ENCODE measurements around the gene CAMK1. TPM values are rescaled to one million over a fixed set of nuclear protein-coding genes. Genes with fewer than 3 reads are reported as not detected.

Gene CAMK1
- polyA plus RNA-seq, 10 donors = 10.0 to 19.5 (median 14.5) TPM

DNA sequence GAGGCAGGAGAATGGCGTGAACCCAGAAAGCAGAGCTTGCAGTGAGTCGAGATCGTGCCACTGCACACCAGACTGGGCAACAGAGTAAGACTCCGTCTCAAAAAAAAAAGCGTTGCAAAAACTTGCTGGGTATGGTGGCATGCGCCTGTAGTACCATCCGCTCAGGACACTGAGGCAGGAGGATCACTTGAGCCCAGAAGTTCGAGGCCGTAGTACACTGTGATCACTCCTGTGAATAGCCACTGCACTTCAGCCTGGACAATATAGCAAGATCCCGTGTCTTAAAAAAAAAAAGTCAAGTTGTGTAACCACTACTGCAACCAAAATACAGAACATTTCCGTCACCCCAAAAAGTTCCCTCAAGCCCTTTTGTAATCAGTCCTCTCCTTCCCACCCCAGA is 24.7 kb upstream of the CAMK1 start:
- DNase-seq = no peak

- peak in 1 of 3 donors; percentile 60 for DNase-seq
Measured at GRCh38 chr3:9793161-9793781, 23.5 kb upstream of the CAMK1 start.

DNA sequence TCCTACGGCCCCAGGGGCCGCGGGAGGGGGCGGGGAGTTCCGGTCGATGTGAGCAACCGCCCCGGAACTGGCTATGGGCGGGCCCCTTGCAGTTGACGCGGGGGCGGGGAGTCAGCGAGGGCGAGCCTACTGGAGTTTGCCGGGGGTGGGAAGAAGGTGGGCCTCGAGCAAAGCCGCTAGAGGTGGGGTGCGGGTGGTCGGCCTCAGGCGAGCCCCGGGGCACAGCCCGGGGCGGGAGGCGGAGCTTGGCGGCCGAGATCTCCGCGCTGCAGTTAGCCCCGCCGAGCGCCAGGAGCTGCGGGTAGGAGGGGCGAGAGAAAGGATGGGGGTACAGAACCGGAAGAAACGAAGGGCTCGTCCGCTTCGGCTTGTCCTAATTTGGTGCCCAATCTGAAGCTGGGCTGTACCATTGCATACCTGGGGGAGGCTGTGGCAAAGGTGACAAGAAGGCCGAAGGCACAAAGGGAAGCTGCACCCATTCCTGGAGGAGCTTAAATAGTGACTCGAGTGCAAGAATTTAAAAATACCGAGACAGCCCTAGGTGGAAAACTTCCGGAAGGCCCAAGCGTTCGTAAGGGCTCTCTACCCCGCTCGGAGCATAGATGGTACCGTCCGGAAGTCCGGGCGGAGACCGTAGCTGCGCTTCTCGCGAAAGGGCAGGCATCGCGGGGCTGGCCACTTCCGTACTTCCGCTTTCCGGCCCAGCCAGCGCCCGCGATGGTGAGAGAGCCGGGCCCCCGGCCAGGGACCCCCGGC is 22.8 kb upstream of the CAMK1 start, which contains the start of the genes ARPC4 and TADA3:
Gene ARPC4 (plus strand): TSS at position 678 of the 756 bp plus-strand sequence. CDS start 40 bp downstream, at position 718.
Gene TADA3 (minus strand): TSS at position 69 of the 756 bp plus-strand sequence. CDS start 1,007 bp downstream, outside the sequence.
- DNase-seq = peak; percentile 96 to 99 (median 98)

DNA sequence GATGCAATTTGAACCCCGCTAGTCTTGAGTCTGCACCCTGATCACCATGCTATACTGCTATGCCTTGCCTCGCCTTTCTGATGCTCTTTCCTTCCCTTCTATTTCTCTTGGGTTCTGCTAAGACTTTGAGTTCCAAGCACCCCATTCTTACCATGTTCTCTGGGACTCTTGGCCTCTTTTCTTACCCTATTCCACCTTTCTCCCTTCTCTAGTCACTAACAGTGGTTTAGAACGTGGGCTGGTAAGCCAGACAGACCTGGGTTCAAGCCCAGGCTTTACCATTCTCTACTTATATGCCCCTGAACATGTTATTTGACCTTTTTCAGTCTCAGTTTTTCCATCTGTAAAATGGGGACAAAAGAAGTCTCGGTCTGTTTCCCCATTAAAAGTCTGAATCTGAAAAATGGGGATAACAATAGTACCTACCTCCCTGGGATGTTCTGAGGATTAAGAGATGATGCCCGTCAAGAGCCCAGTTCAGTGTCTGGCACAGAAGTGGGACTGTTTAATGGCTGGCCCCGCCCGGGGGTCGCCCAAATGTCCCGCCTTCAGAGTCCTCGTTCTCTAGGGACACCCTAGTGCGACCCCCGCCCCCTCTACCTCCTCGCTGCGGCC is 22.1 kb upstream of the CAMK1 start:
- no peak for DNase-seq

DNA sequence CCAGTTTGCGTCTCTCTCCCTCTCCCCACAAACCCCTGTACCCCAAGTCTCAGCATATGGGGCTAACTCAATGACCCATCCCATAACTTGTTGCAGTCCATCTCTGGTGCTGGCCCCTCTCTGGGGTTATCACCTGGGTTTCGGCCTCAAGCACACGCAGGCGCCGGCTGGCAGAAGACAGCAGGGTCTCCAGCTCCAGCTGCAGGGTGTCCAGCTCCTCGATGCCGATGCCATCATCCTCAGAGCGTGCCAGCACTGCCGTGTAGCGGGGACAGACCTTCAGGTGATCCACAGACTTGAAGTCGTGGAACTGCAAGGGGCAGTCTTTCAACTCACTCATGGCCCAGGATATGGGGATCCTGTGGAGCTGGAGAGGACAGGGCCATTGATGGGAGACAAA is 21.4 kb upstream of the CAMK1 start:
- no peak for DNase-seq

GRCh38 chr3:9787714-9788113 is 18.0 kb upstream of the CAMK1 start:
- DNase-seq = no peak

DNA sequence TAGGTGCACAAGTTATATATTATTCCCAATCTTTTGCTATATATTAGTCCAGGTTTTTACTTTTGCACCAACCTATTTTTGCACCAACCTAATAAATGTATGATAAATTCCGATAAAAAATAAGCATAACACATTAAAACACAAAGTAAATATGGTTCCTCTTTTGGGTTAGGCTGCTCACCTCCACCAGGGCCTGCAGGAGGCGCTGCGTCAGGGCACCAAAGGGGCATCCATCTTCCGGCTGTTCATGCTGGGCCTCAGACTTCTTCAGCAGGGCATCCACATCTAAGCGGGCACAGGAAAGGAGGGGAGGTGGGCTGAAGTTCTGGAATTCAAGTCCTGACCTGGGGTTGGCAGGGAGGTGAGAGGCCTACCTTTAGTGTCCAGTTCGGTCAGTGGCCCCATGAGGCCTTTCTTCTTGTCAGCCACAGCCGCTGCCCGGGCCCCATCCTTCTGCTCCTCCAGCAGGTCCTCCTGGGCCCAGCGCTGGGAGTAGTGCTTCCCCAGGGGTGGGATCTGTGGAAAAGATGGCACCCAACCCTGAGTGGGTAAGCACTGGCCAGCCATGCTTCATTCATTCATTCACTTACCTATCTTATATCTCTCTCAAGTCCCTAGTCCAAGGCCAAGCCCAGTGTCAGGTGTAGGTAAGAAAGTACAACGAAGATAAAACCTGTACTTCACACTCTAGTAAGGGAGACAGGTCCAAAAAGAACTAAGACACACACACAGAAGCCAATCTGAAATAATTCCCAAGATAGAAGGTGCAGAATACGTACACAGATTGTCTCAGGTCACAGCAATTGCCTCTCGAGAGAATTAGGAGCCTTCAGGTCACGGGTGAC is 17.3 kb upstream of the CAMK1 start:
- DNase-seq = no peak

- DNase-seq = no peak
Measured at GRCh38 chr3:9786209-9786739, 16.5 kb upstream of the CAMK1 start.

GRCh38 chr3:9785602-9786001 is 15.9 kb upstream of the CAMK1 start:
- no peak for DNase-seq

GRCh38 chr3:9784965-9785364 is 15.2 kb upstream of the CAMK1 start:
- no peak for DNase-seq

DNA sequence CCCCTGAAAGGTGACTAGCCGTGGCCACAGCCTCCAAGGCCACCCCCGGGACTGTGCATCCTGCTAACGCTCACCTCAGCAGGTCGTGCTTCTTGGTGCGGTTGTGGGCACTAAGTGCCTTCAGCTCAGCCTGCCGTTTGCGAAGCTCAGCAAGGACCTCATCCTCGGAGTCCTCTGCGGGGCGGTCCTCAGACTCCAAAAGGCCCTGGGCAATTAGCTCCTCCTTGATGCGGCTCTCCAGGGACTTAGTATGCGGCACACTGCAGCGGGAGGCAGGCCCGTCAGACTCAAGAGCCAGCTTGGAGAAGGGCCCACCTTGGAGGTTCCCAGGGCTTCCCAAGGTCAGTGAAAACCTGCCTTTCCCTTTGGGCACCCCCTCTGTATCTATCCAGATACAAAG is 14.2 kb upstream of the CAMK1 start:
- DNase-seq = no peak

DNA sequence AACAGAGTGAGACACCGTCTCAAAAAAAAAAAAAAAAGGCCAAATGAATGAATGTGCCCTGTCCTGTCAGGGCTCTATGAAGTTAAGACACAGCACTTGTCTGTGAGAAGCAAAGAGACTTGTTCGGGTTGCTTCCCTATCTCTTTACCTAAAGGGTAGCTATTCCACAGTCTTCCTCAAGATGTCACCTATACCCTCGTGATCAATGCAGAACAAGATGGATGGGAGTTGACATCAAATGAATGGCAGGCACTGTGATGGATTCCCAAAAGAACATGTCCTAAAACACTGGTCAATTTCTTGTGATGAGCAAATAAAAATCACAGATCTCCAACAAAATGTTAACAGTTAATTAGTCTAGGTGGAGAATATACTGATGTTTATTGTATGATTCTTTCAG is 13.0 kb upstream of the CAMK1 start:
- DNase-seq = no peak

DNA sequence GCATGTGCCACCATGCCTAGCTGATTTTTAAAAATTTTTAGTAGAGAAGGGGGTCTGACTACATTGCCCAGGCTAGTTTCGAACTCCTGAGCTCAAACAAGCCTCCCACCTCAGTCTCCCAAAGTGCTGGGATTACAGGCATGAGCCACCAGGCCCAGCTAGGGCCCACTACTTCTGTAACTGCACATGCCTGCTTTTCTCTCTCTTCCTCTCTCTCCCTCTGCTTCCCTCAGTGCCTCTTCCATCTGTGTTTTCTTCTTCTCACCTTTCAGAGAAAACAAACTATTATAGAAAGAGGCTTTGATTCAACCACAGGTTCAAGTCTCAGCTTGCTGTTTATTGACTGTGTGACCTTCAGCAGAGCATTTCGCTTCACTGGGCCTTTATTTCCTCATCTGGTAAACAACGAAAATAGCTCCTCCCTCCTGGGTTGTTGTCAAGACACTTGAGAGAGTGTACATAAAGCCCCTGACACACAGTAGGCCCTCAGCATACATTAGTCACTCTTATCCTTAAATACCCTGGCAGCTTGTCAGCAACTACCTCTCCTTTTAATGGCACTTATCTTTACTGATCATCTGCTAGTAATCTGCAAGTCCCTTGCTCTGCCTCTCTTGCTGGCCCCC is 12.3 kb upstream of the CAMK1 start:
- DNase-seq = no peak

DNA sequence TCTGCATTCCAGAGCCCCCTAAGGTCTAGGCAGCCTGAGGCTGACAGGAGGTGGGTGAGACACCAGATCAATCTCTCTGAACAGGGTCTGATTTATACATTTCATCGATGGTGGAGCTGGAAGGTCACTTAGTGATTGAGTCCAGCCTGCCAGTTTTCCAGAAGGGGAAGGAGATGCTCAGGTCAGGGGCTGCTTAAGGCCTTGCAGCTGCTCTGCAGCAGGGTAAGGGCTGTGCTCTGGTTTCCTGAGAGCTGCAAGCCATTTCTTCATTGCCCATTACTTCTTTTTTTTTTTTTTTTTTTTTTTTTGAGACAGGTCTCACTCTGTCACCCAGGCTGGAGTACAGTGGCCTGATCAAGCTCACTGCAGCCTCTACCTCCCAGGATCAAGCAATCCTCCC is 11.8 kb upstream of the CAMK1 start:
- no peak for DNase-seq

DNA sequence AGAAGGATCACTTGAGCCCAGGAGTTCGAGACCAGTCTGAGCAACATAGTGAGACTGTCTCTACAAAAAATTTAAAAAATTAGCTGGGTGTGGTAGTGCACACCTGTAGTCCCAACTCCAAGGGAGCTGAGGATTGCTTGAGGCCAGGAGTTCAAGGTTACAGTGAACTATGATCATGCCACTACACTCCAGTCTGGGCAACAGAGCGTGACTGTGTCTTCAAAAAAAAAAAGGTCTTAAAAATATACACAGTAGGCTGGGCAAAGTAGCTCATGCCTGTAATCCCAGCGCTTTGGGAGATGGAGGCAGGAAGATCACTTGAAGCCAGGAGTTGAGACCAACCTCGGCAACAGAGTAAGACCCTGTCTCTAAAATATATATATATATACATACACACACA is 11.2 kb upstream of the CAMK1 start:
- no peak for DNase-seq

DNA sequence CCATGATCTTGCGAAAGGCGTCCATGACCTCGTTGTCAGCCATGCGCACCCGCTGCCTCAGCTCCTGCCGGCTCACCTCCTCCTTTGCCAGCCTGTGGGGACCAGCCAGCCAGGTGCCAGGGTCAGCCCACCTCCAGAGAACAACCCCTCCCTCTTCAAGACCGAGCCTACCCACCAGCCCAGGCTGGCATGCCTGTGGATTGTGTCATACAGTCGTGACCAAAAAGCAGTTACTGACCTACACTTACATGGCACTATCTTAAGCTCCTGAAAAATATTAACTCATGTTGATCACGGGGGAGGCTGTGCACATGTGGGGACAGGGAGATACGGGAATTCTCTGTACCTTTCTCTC is 10.7 kb upstream of the CAMK1 start:
- DNase-seq = no peak

- DNase-seq = peak in 1 of 3 donors; percentile 48
Measured at GRCh38 chr3:9779721-9780457, 10.1 kb upstream of the CAMK1 start.

DNA sequence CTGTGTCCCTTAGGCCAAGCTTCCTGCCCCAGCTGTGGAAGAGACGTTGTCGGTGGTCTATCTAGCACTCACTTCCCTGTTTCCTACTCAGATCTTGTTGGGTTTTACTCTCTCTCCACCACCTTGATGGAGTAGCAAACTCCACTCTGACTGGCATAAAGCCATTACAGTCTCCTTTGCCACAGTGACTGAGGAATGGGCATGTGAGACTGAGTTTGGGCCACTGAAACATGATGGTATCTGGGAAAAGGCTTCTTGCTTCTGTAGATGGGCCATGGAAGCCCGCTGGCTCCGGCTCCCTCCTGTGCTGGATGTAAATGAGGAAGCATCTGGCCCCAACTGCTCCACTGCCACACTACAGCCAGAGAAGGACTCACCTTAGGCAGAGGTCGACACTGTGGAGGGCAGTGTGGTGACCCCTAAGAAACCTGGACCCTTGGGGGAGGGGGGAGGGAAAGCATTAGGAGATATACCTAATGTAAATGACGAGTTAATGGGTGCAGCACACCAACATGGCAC is 9.4 kb upstream of the CAMK1 start:
- DNase-seq = no peak

DNA sequence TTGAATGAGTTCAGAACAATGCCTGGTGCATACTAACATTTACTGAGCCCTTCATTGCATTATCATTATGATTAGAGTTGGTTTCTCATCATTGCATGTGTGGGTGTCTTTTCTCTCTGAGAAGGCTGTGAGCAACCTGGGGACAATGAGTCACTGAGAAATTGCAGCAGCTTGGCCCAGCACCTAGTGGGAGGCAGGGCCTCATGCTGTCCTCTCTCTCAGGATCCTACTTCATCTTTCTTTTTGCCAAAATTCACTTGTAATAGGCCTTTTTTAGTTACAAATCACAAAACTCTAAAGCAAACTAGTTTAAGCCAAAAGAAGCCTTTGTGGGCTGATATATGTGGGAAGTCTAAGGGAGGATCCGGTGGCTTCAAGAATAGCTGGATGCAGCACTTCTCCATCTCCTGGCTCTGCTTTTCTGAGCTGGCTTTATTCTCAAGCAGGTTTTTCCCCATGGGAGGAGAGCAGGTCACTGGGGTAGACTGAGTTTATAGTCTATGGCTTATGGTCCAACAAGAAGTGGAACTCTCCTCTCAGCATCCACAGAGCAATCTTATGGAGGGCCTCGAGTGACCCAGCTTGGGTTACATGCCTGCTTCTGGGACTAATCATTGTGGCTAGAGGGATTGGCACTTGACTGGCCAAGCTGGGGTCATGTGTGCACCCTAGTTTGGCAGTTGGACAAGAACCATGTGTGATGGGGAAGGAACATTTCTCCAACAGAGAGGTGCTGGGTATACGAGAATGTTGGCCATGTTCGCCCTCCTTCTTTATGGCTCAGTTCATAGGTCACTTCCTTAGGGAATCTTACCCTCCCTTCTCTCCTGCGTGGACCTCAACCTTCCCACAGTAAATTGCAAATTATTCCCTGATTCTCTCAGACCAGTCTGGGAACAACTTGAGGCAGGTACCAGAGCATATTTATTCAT is 8.7 kb upstream of the CAMK1 start:
- peak in 1 of 3 donors; percentile 49 for DNase-seq
